ENCODE results near the gene LIMS1. TPM values are rescaled to one million over a fixed set of nuclear protein-coding genes. Genes with fewer than 3 reads are reported as not detected.

The LIMS1 gene
- total RNA-seq, 1 donor from 2014 or later: 33.3 TPM

GRCh38 chr2:108612514-108613183 is 78.4 kb downstream of the LIMS1 start:
- H3K36me3 Mint-ChIP-seq (ENCODE audit: low read depth): no peaks in the 10 kb centered on the region
- intact Hi-C loops (cut with micrococcal nuclease): loop anchor here (1.0 kb wide), 5 partner anchors 9 to 107 kb away; partner anchors contain the start of gene RANBP2
- peak overlapping the region; percentile 88 for H3K27ac Mint-ChIP-seq
- peak overlapping the region; percentile 64 for H3K4me3 Mint-ChIP-seq
- H3K4me1 Mint-ChIP-seq: peaks cover 84% of the 10 kb centered on the region
- DNase-seq: peak; percentile 46
- peak; percentile 41 for ATAC-seq (ENCODE audit: low read depth)
- H3K27me3 Mint-ChIP-seq: no peaks in the 10 kb centered on the region
- ChIA-PET CTCF (interaction anchor here (1.1 to 3.9 kb wide), 2 partner anchors 8 to 23 kb away, joined by 5 to 56 read pairs; no protein-coding TSS in a partner anchor), POLR2A (interaction anchor here (0.7 to 2.7 kb wide), 13 partner anchors 9 to 532 kb away, joined by 3 to 26 read pairs (median 4); partner anchors contain the start of genes LIMS1 and RANBP2)
- no peak for TF ChIP-seq CTCF (IDR thresholded peaks at IDR 0.05)
- no peaks in the 10 kb centered on the region for H3K9me3 Mint-ChIP-seq

GRCh38 chr2:108613261-108614042 is 79.2 kb downstream of the LIMS1 start:
- no peaks in the 10 kb centered on the region for H3K27me3 Mint-ChIP-seq
- ATAC-seq (ENCODE audit: low read depth): no peak
- TF ChIP-seq CTCF (IDR thresholded peaks at IDR 0.05): no peak
- no peaks in the 10 kb centered on the region for H3K36me3 Mint-ChIP-seq (ENCODE audit: low read depth)
- no peak for DNase-seq
- intact Hi-C loops (cut with micrococcal nuclease): no loop called here
- H3K9me3 Mint-ChIP-seq: no peaks in the 10 kb centered on the region
- ChIA-PET POLR2A (interaction anchor here (0.7 to 2.1 kb wide), 6 partner anchors 18 to 106 kb away, joined by 3 to 14 read pairs (median 5); partner anchors contain the start of genes LIMS1 and RANBP2), CTCF (interaction anchor here (3.9 kb wide), 1 partner anchor 22 kb away, joined by 56 read pairs; no protein-coding TSS in a partner anchor)
- H3K27ac Mint-ChIP-seq: peak overlapping the region; percentile 73
- H3K4me3 Mint-ChIP-seq: no peak overlapping the region
- H3K4me1 Mint-ChIP-seq: peaks cover 84% of the 10 kb centered on the region

- intact Hi-C loops (cut with micrococcal nuclease): no loop called here
- peaks cover 82% of the 10 kb centered on the region for H3K4me1 Mint-ChIP-seq
- H3K27me3 Mint-ChIP-seq: no peaks in the 10 kb centered on the region
- H3K4me3 Mint-ChIP-seq: peak overlapping the region; percentile 16
- ATAC-seq (ENCODE audit: low read depth) (no peak), DNase-seq (no peak)
- H3K9me3 Mint-ChIP-seq: no peaks in the 10 kb centered on the region
- CTCF ChIA-PET: interaction anchor here (1.3 kb wide), 1 partner anchor 20 kb away, joined by 3 read pairs; no protein-coding TSS in a partner anchor
- POLR2A ChIA-PET: interaction anchor here (1.0 kb wide), 1 partner anchor 23 kb away, joined by 4 read pairs; no protein-coding TSS in a partner anchor
- no peaks in the 10 kb centered on the region for H3K36me3 Mint-ChIP-seq (ENCODE audit: low read depth)
- no peak for TF ChIP-seq CTCF (IDR thresholded peaks at IDR 0.05)
- peak overlapping the region; percentile 73 for H3K27ac Mint-ChIP-seq
Measured at GRCh38 chr2:108614043-108614545, 79.8 kb downstream of the LIMS1 start.

- POLR2A ChIA-PET: interaction anchor here (0.6 to 1.0 kb wide), 2 partner anchors 22 to 32 kb away, joined by 3 to 4 read pairs; no protein-coding TSS in a partner anchor
- H3K4me3 Mint-ChIP-seq: no peak overlapping the region
- H3K27ac Mint-ChIP-seq: no peak overlapping the region
Measured at GRCh38 chr2:108614659-108615058, 80.4 kb downstream of the LIMS1 start.

More at GRCh38 chr2:108614659-108615058, 80.4 kb downstream of the LIMS1 start:
- no peak for DNase-seq
- Mint-ChIP-seq H3K36me3 (ENCODE audit: low read depth) (no peaks in the 10 kb centered on the region), H3K9me3 (no peaks in the 10 kb centered on the region), H3K4me1 (peaks cover 81% of the 10 kb centered on the region), H3K27me3 (no peaks in the 10 kb centered on the region)
- intact Hi-C loops (cut with micrococcal nuclease): no loop called here
- no peak for TF ChIP-seq CTCF (IDR thresholded peaks at IDR 0.05)
- CTCF ChIA-PET: interaction anchor here (1.2 to 2.4 kb wide), 4 partner anchors 8 to 31 kb away, joined by 3 to 15 read pairs (median 5); no protein-coding TSS in a partner anchor
- no peak for ATAC-seq (ENCODE audit: low read depth)
